HG03521 (cell line): Measurements from ENCODE around the gene TLN1.

ENCODE experiments used
- ATAC-seq: cut with Tn5 transposase; IDR thresholded peaks from one replicate; pipeline ENCODE4 v1.9.1; 2021; ENCODE audit warnings: mild to moderate bottlenecking, moderate library complexity; ENCODE audit not compliant: unreplicated experiment

The TLN1 gene

GRCh38 chr9:35731415-35732184 is 395 bp downstream of the TLN1 start:
- ATAC-seq: no peak

- no peak for ATAC-seq
Measured at GRCh38 chr9:35730486-35730854, 1.5 kb downstream of the TLN1 start.

- no peak for ATAC-seq
Measured at GRCh38 chr9:35729700-35730485, 2.1 kb downstream of the TLN1 start.

- ATAC-seq: no peak
Measured at GRCh38 chr9:35729101-35729500, 2.9 kb downstream of the TLN1 start.

GRCh38 chr9:35728041-35728971 is 3.7 kb downstream of the TLN1 start:
- ATAC-seq: no peak

- no peak for ATAC-seq
Measured at GRCh38 chr9:35727676-35728040, 4.3 kb downstream of the TLN1 start.

- no peak for ATAC-seq
Measured at GRCh38 chr9:35726931-35727330, 5.1 kb downstream of the TLN1 start.

GRCh38 chr9:35725362-35725761 is 6.6 kb downstream of the TLN1 start:
- ATAC-seq: no peak

GRCh38 chr9:35723908-35724307 is 8.1 kb downstream of the TLN1 start:
- no peak for ATAC-seq

- no peak for ATAC-seq
Measured at GRCh38 chr9:35723426-35723825, 8.6 kb downstream of the TLN1 start.

- ATAC-seq: no peak
Measured at GRCh38 chr9:35719546-35719945, 12.4 kb downstream of the TLN1 start.

GRCh38 chr9:35718721-35719511 is 13.1 kb downstream of the TLN1 start:
- ATAC-seq: no peak

GRCh38 chr9:35717132-35717870 is 14.7 kb downstream of the TLN1 start:
- ATAC-seq: no peak

- ATAC-seq: no peak
Measured at GRCh38 chr9:35716230-35716629, 15.8 kb downstream of the TLN1 start.

- ATAC-seq: no peak
Measured at GRCh38 chr9:35714579-35715252, 17.3 kb downstream of the TLN1 start.

GRCh38 chr9:35714123-35714522 is 17.9 kb downstream of the TLN1 start:
- no peak for ATAC-seq

- no peak for ATAC-seq
Measured at GRCh38 chr9:35713578-35713977, 18.4 kb downstream of the TLN1 start.

- ATAC-seq: no peak
Measured at GRCh38 chr9:35712762-35713400, 19.1 kb downstream of the TLN1 start.
